PC-3 (cell line): ENCODE data around the gene GFER. TPM values are rescaled to one million over a fixed set of nuclear protein-coding genes. Genes with fewer than 3 reads are reported as not detected.

Experiments used
- ATAC-seq: fragments of 200-7000 bp; cut with Tn5 transposase; 2 replicates; pipeline ENCODE4 v1.9.1; 2020; ENCODE audit warnings: mild to moderate bottlenecking, moderate library complexity
- BruUV-seq: library from RNA; stranded (reverse); fragments of 400-500 nt; replicated peaks from 2 replicates; lab custom pipeline; 2021; lab: Mats Ljungman, UMichigan
- CTCF ChIA-PET: fragments of 300-600 bp; sonication (Branson Sonifier 250); formaldehyde crosslinking; loops from one replicate; lab custom pipeline; 2022; ENCODE audit warnings: antibody characterized with exemption; lab: Charles Lee
- POLR2A ChIA-PET: fragments of 300-600 bp; sonication (Branson Sonifier 250); formaldehyde crosslinking; loops from one replicate; lab custom pipeline; 2022; ENCODE audit warnings: antibody characterized with exemption; ENCODE audit not compliant: unreplicated experiment; lab: Charles Lee
- DNase-seq: peaks from one replicate; pipeline ENCODE4 v3.0.0-alpha.2; 2015
- H2AFZ ChIP-seq: fragments of 300-600 bp; sonication (generic); 2 replicates; pipeline ENCODE4 v1.6.0; 2016; ENCODE audit warnings: antibody characterized with exemption, low read length
- H3F3A ChIP-seq: fragments of 300-600 bp; sonication (generic); one replicate; pipeline ENCODE4 v1.6.0; 2017; ENCODE audit warnings: antibody characterized with exemption, low read length, control low read depth, mild to moderate bottlenecking; ENCODE audit not compliant: unreplicated experiment
- H3K27ac ChIP-seq: fragments of 300-600 bp; sonication (generic); 2 replicates; pipeline ENCODE4 v1.5.1; 2016; ENCODE audit warnings: mild to moderate bottlenecking, low read length
- H3K27me3 ChIP-seq: fragments of 300-600 bp; sonication (generic); 2 replicates; pipeline ENCODE4 v1.6.1; 2016; ENCODE audit warnings: low read length, mixed read lengths
- H3K36me3 ChIP-seq: fragments of 300-600 bp; sonication (generic); 2 replicates; pipeline ENCODE4 v1.6.1; 2016; ENCODE audit warnings: low read depth, mixed run types, low read length, mixed read lengths
- H3K4me1 ChIP-seq: fragments of 300-600 bp; sonication (generic); 2 replicates; pipeline ENCODE4 v1.5.1; 2016; ENCODE audit warnings: low read length; ENCODE audit not compliant: insufficient read depth
- H3K4me2 ChIP-seq: fragments of 300-600 bp; sonication (generic); 2 replicates; pipeline ENCODE4 v1.6.0; 2016; ENCODE audit warnings: low read length
- H3K4me3 ChIP-seq: fragments of 300-600 bp; sonication (generic); 2 replicates; pipeline ENCODE4 v1.5.1; 2016; ENCODE audit warnings: mild to moderate bottlenecking, low read length, mixed read lengths
- H3K79me2 ChIP-seq: fragments of 300-600 bp; sonication (generic); 2 replicates; pipeline ENCODE4 v1.6.1; 2017; ENCODE audit warnings: low read length, mixed read lengths
- H3K9ac ChIP-seq: fragments of 300-600 bp; sonication (generic); 2 replicates; pipeline ENCODE4 v1.6.0; 2016; ENCODE audit warnings: mild to moderate bottlenecking, low read length
- H3K9me2 ChIP-seq: fragments of 300-600 bp; sonication (generic); replicated peaks from 2 replicates; pipeline ENCODE4 v1.6.1; 2016; ENCODE audit warnings: mixed run types, low read length, mixed read lengths
- H3K9me3 ChIP-seq: fragments of 300-600 bp; sonication (generic); 2 replicates; pipeline ENCODE4 v1.6.1; 2016; ENCODE audit warnings: low read length, mixed read lengths
- H4K20me1 ChIP-seq: fragments of 300-600 bp; sonication (generic); 2 replicates; pipeline ENCODE4 v1.6.1; 2016; ENCODE audit warnings: low read length, mixed read lengths
- EZH2 ChIP-seq: fragments of 300-600 bp; sonication (generic); IDR thresholded peaks from one replicate; pipeline ENCODE4 v1.6.1; 2017; ENCODE audit warnings: antibody characterized with exemption, mild to moderate bottlenecking, low read length; ENCODE audit not compliant: unreplicated experiment
- EZH2phosphoT487 ChIP-seq: fragments of 300-600 bp; sonication (generic); IDR thresholded peaks from 2 replicates; pipeline ENCODE4 v1.6.1; 2018; ENCODE audit warnings: mild to moderate bottlenecking, antibody characterized with exemption, low read length, borderline replicate concordance
- intact Hi-C: fragments of 100-400 bp; cut with micrococcal nuclease; formaldehyde crosslinking; loops from 2 replicates; pipeline ENCODE4 v1.9.0; 2023
- total RNA-seq: library from RNA; depleted of rRNA; stranded (reverse); fragments of >200 nt; gene quantifications from 2 replicates; pipeline ENCODE4 v1.2.3, GENCODE V29; 2014
- TF ChIP-seq, protein P1 (sequence below): fragments of 300-600 bp; sonication (generic); conservative IDR thresholded peaks from 2 replicates; pipeline ENCODE4 v1.5.1; 2017; ENCODE audit warnings: antibody characterized with exemption, low read depth, mild to moderate bottlenecking, low read length

GFER gene
- total RNA-seq, 1 experiment from 2014 or later = 66.8 TPM

GRCh38 chr16:1980030-1980769 is 3.8 kb upstream of the GFER start:
- Histone ChIP-seq H3K4me1 (peaks cover 39% of the 10 kb centered on the region), H3K4me2 (peak overlapping the region; percentile 88), H4K20me1 (no peaks in the 10 kb centered on the region), H3K9me2 (no peaks in the 10 kb centered on the region), H3K4me3 (peak overlapping the region; percentile 64), H2AFZ (no peak overlapping the region), H3K79me2 (peaks cover 10% of the 10 kb centered on the region), H3K27ac (no peak overlapping the region), H3K9ac (no peak overlapping the region), H3K36me3 (no peaks in the 10 kb centered on the region), H3K9me3 (no peaks in the 10 kb centered on the region), H3K27me3 (no peaks in the 10 kb centered on the region), H3F3A (peaks cover 3% of the 10 kb centered on the region)
- TF ChIP-seq, protein P1, sequence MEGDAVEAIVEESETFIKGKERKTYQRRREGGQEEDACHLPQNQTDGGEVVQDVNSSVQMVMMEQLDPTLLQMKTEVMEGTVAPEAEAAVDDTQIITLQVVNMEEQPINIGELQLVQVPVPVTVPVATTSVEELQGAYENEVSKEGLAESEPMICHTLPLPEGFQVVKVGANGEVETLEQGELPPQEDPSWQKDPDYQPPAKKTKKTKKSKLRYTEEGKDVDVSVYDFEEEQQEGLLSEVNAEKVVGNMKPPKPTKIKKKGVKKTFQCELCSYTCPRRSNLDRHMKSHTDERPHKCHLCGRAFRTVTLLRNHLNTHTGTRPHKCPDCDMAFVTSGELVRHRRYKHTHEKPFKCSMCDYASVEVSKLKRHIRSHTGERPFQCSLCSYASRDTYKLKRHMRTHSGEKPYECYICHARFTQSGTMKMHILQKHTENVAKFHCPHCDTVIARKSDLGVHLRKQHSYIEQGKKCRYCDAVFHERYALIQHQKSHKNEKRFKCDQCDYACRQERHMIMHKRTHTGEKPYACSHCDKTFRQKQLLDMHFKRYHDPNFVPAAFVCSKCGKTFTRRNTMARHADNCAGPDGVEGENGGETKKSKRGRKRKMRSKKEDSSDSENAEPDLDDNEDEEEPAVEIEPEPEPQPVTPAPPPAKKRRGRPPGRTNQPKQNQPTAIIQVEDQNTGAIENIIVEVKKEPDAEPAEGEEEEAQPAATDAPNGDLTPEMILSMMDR = no peak
- TF ChIP-seq EZH2phosphoT487 (peak; percentile 48; the same call in 1 of the 2 replicates), EZH2 (no peak)
- ChIA-PET POLR2A (no interaction called here), CTCF (no interaction called here)
- BruUV-seq = no TSS peak
- ATAC-seq = no peak
- DNase-seq = no peak
- intact Hi-C loops = no loop called here

GRCh38 chr16:1980770-1981087 is 3.3 kb upstream of the GFER start:
- ChIA-PET CTCF (no interaction called here), POLR2A (no interaction called here)
- H3F3A ChIP-seq = peaks cover 3% of the 10 kb centered on the region
- H3K4me2 ChIP-seq = peak overlapping the region; percentile 88; the same call in 1 of the 2 replicates
- ATAC-seq = no peak
- no peak overlapping the region for H2AFZ ChIP-seq
- H3K79me2 ChIP-seq = peaks cover 15% of the 10 kb centered on the region
- no peaks in the 10 kb centered on the region for H3K9me3 ChIP-seq
- BruUV-seq = no TSS peak
- no peak for TF ChIP-seq EZH2phosphoT487
- no peak for TF ChIP-seq EZH2
- TF ChIP-seq, protein P1 = no peak
- H4K20me1 ChIP-seq = no peaks in the 10 kb centered on the region
- H3K27me3 ChIP-seq = no peaks in the 10 kb centered on the region
- no peak overlapping the region for H3K4me3 ChIP-seq
- no peaks in the 10 kb centered on the region for H3K9me2 ChIP-seq
- H3K4me1 ChIP-seq = peaks cover 44% of the 10 kb centered on the region
- no peak overlapping the region for H3K9ac ChIP-seq
- no peak for DNase-seq
- no peaks in the 10 kb centered on the region for H3K36me3 ChIP-seq
- intact Hi-C loops = no loop called here
- H3K27ac ChIP-seq = no peak overlapping the region

DNA sequence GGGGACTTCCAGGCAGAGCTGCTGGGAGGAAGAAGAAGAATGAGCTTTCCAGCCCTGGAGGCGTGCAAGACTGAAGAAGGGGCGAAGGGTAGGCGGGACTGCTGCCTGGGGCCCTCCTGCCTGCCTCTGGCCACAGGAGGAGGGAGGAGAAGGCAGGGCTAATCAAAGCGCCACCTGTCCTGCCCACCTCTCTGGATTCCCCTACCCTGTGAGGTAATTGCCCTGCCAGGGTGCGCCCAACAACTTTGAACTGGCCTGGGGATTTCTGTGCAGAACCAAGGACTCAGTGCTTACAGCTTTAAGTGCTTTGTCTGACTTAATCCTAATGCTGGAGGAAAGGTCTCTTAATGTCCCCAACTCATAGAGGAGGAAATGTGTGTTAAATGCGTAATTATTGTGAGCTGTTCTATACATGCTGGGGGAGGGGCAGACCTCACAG is 2.6 kb upstream of the GFER start, which contains the start of gene NOXO1:
NOXO1 (minus strand) TSS at position 72 of the 439 bp plus-strand sequence. CDS start 290 bp downstream, outside the sequence.
- Histone ChIP-seq H3K79me2 (peaks cover 19% of the 10 kb centered on the region), H4K20me1 (no peaks in the 10 kb centered on the region), H3K9ac (no peak within 1 kb of the TSS), H3K4me2 (peak within 1 kb of the TSS; percentile 88), H3K9me3 (no peaks in the 10 kb centered on the region), H3K4me1 (peaks cover 47% of the 10 kb centered on the region), H3K36me3 (no peaks in the 10 kb centered on the region), H3K27me3 (no peaks in the 10 kb centered on the region), H3F3A (peaks cover 3% of the 10 kb centered on the region), H3K9me2 (no peaks in the 10 kb centered on the region), H3K4me3 (0 out of 2 replicates have a peak within 1 kb of the TSS, but pooled peaks have one; percentile 64), H3K27ac (no peak within 1 kb of the TSS), H2AFZ (no peak within 1 kb of the TSS)
- intact Hi-C loops = no loop called here
- CTCF ChIA-PET = no interaction called here
- no peak for DNase-seq
- ATAC-seq = no peak
- no TSS peak for BruUV-seq
- POLR2A ChIA-PET = no interaction called here
- no peak for TF ChIP-seq EZH2
- TF ChIP-seq EZH2phosphoT487 = no peak
- TF ChIP-seq, protein P1 = no peak
